K562 (cell line): ENCODE data around the gene MDC1. TPM values are rescaled to one million over a fixed set of nuclear protein-coding genes. Genes with fewer than 3 reads are reported as not detected.

Experiments
- BCL6 ChIP-seq: fragments of 250-450 bp; sonication (Bioruptor Pico); IDR thresholded peaks from 2 replicates; pipeline ENCODE4 v1.4.0; 2020
- CHAMP1 ChIP-seq: fragments of 450-650 bp; IDR thresholded peaks from 2 replicates; pipeline ENCODE4 v1.6.1; 2016; ENCODE audit warnings: mild to moderate bottlenecking
- EP300 ChIP-seq: IDR thresholded peaks from 2 replicates; pipeline ENCODE4 v1.6.1; 2012; ENCODE audit warnings: low read length, improper control_type of control experiment
- MCM2 ChIP-seq: fragments of 450-650 bp; IDR thresholded peaks from 2 replicates; pipeline ENCODE4 v1.6.1; 2017; ENCODE audit warnings: low read depth, mild to moderate bottlenecking
- MXD1 ChIP-seq: fragments of 250-450 bp; sonication (Bioruptor Pico); IDR thresholded peaks from 2 replicates; pipeline ENCODE4 v1.8.0; 2021; ENCODE audit warnings: borderline replicate concordance, mild to moderate bottlenecking, moderate library complexity; ENCODE audit not compliant: poor library complexity, severe bottlenecking
- MYC ChIP-seq, 2 experiments: fragments of 250-450 bp in 1 of 2; sonication (Bioruptor Pico) in 1 of 2; IDR thresholded peaks; 2 replicates each; pipeline versions ENCODE4 v1.5.1 to v1.6.1; 2012 to 2021; ENCODE audit warnings: low read depth in 2 of 2, borderline replicate concordance in 1 of 2, improper control_type of control experiment in 1 of 2, low read length in 1 of 2, mild to moderate bottlenecking in 1 of 2, moderate library complexity in 1 of 2
- NFE2 ChIP-seq: IDR thresholded peaks from 2 replicates; pipeline ENCODE4 v1.6.1; 2014; ENCODE audit warnings: antibody characterized with exemption, low read depth
- NFIX ChIP-seq: fragments of 250-450 bp; sonication (Bioruptor Pico); IDR thresholded peaks from 2 replicates; pipeline ENCODE4 v1.4.0; 2020; ENCODE audit warnings: low read depth, mild to moderate bottlenecking, moderate library complexity
- NUFIP1 ChIP-seq: fragments of 450-650 bp; IDR thresholded peaks from 2 replicates; pipeline ENCODE4 v1.6.1; 2018; ENCODE audit not compliant: partially characterized antibody
- RB1 ChIP-seq: fragments of 450-650 bp; IDR thresholded peaks from 2 replicates; pipeline ENCODE4 v1.6.1; 2017; ENCODE audit warnings: low read depth, mild to moderate bottlenecking
- SAFB2 ChIP-seq: fragments of 200-400 bp; formaldehyde crosslinking; IDR thresholded peaks from 2 replicates; pipeline ENCODE4 v1.6.1; 2018; ENCODE audit warnings: borderline replicate concordance, low read length, low read depth, moderate library complexity; ENCODE audit not compliant: severe bottlenecking
- YBX1 ChIP-seq: fragments of 450-650 bp; IDR thresholded peaks from 2 replicates; pipeline ENCODE4 v1.7.1; 2016; ENCODE audit warnings: mild to moderate bottlenecking
- ZKSCAN8 ChIP-seq: fragments of 200-800 bp; sonication (Bioruptor generic); IDR thresholded peaks from 2 replicates; pipeline ENCODE4 v1.6.1; 2016; ENCODE audit warnings: missing genetic modification characterization, missing compliant biosample characterization
- ZNF444 ChIP-seq: fragments of 250-450 bp; sonication (Bioruptor Pico); IDR thresholded peaks from 2 replicates; pipeline ENCODE4 v1.4.0; 2020; ENCODE audit warnings: mild to moderate bottlenecking, moderate library complexity
- ZNF695 ChIP-seq: fragments of 450-650 bp; formaldehyde crosslinking; IDR thresholded peaks from 2 replicates; pipeline ENCODE4 v1.4.0; 2020; ENCODE audit warnings: mild to moderate bottlenecking, moderate library complexity
- ZNF75A ChIP-seq: fragments of 450-650 bp; formaldehyde crosslinking; IDR thresholded peaks from 2 replicates; pipeline ENCODE4 v1.4.0; 2020; ENCODE audit warnings: mild to moderate bottlenecking
- ZNF766 ChIP-seq: fragments of 200-800 bp; sonication (Bioruptor generic); conservative IDR thresholded peaks from 2 replicates; pipeline ENCODE4 v1.6.1; 2016; ENCODE audit warnings: missing genetic modification characterization, missing compliant biosample characterization
- ZZZ3 ChIP-seq: fragments of 450-650 bp; IDR thresholded peaks from 2 replicates; pipeline ENCODE4 v1.6.1; 2016; ENCODE audit warnings: antibody characterized with exemption, mild to moderate bottlenecking, moderate library complexity
- polyA plus RNA-seq, 8 experiments: library from polyadenylated mRNA; depleted of rRNA in 4 of 8; stranded (reverse) in 5 of 8; unstranded in 3 of 8; fragments of >200 nt; fragmentation: Nextera tagmentation in 2 of 8; fragmentation: Illumina TruSeq in 1 of 8; extraction: Ambion mirVana in 2 of 8; extraction: Trizol in 1 of 8; gene quantifications; 2 replicates each; pipeline versions ENCODE4 v1.2.1 to v1.2.3, GENCODE V29; 2011 to 2014; ENCODE audit warnings: inconsistent platforms in 1 of 8, missing spikeins in 1 of 8
- total RNA-seq, 7 experiments: library from RNA; depleted of rRNA in 6 of 7; stranded (reverse); fragments of >200 nt in 6 of 7; fragmentation: Illumina TruSeq in 2 of 7; extraction: Trizol in 2 of 7; gene quantifications; 2 replicates each; pipeline versions ENCODE4 v1.2.1 to v1.2.3, GENCODE V29; 2011 to 2021; ENCODE audit warnings: low replicate concordance in 1 of 7
- TF ChIP-seq, protein P1 (sequence below): fragments of 450-650 bp; IDR thresholded peaks from 2 replicates; pipeline ENCODE4 v1.6.1; 2016; ENCODE audit warnings: borderline replicate concordance
- TF ChIP-seq, protein P2 (sequence below): sonication (generic); formaldehyde crosslinking; IDR thresholded peaks from 2 replicates; pipeline ENCODE4 v1.8.0; 2022; ENCODE audit warnings: missing genetic modification reagents, mild to moderate bottlenecking, borderline replicate concordance

The MDC1 gene
- total and polyA plus RNA-seq, 9 of the 15 experiments (the other 6 are each of a cell fraction or from before 2014, with no cell fraction given) = 8.2 to 114 (median 20.0) TPM

- TF ChIP-seq, protein P1, sequence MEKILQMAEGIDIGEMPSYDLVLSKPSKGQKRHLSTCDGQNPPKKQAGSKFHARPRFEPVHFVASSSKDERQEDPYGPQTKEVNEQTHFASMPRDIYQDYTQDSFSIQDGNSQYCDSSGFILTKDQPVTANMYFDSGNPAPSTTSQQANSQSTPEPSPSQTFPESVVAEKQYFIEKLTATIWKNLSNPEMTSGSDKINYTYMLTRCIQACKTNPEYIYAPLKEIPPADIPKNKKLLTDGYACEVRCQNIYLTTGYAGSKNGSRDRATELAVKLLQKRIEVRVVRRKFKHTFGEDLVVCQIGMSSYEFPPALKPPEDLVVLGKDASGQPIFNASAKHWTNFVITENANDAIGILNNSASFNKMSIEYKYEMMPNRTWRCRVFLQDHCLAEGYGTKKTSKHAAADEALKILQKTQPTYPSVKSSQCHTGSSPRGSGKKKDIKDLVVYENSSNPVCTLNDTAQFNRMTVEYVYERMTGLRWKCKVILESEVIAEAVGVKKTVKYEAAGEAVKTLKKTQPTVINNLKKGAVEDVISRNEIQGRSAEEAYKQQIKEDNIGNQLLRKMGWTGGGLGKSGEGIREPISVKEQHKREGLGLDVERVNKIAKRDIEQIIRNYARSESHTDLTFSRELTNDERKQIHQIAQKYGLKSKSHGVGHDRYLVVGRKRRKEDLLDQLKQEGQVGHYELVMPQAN = peak; percentile 94; the same call in 1 of the 2 replicates
- TF ChIP-seq ZNF444 (CRISPR knock-in tag) (no peak), EP300 (peak; percentile 58; the same call in 1 of the 2 replicates), ZNF75A (no peak), SAFB2 (no peak), ZNF766 (no peak), ZNF695 (CRISPR knock-in tag) (no peak), NUFIP1 (no peak), MYC (IDR thresholded peaks at IDR 0.05; ENCODE audit: low read depth, low read length) (peak; percentile 57; the same call in 1 of the 2 replicates), MYC (CRISPR knock-in tag; IDR thresholded peaks at IDR 0.05; ENCODE audit: borderline replicate concordance, low read depth) (peak; percentile 37; the same call in 1 of the 2 replicates), MCM2 (no peak), BCL6 (no peak), NFIX (CRISPR knock-in tag) (no peak), CHAMP1 (no peak), RB1 (peak; percentile 62), NFE2 (no peak), ZKSCAN8 (no peak), MXD1 (CRISPR knock-in tag) (no peak), YBX1 (no peak), ZZZ3 (no peak)
- TF ChIP-seq, protein P2, sequence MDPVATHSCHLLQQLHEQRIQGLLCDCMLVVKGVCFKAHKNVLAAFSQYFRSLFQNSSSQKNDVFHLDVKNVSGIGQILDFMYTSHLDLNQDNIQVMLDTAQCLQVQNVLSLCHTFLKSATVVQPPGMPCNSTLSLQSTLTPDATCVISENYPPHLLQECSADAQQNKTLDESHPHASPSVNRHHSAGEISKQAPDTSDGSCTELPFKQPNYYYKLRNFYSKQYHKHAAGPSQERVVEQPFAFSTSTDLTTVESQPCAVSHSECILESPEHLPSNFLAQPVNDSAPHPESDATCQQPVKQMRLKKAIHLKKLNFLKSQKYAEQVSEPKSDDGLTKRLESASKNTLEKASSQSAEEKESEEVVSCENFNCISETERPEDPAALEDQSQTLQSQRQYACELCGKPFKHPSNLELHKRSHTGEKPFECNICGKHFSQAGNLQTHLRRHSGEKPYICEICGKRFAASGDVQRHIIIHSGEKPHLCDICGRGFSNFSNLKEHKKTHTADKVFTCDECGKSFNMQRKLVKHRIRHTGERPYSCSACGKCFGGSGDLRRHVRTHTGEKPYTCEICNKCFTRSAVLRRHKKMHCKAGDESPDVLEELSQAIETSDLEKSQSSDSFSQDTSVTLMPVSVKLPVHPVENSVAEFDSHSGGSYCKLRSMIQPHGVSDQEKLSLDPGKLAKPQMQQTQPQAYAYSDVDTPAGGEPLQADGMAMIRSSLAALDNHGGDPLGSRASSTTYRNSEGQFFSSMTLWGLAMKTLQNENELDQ (CRISPR knock-in tag) = peak; percentile 87; the same call in 1 of the 2 replicates
These were observed 44.4 kb downstream of the MDC1 start, which contains the start of gene DHX16 (continued) for GRCh38 chr6:30672445-30673253.
